HG03135 (cell line): Measurements from ENCODE around the gene ELAVL1.
"Not testable (repeated sequence)": the region's sequence is repeated elsewhere in the genome, so short reads cannot be mapped to it uniquely, and the experiment has no call there.

ENCODE experiments used
- ATAC-seq: cut with Tn5 transposase; IDR thresholded peaks from one replicate; pipeline ENCODE4 v1.9.1; 2021; ENCODE audit warnings: mild to moderate bottlenecking, moderate library complexity; ENCODE audit not compliant: unreplicated experiment

The ELAVL1 gene

DNA sequence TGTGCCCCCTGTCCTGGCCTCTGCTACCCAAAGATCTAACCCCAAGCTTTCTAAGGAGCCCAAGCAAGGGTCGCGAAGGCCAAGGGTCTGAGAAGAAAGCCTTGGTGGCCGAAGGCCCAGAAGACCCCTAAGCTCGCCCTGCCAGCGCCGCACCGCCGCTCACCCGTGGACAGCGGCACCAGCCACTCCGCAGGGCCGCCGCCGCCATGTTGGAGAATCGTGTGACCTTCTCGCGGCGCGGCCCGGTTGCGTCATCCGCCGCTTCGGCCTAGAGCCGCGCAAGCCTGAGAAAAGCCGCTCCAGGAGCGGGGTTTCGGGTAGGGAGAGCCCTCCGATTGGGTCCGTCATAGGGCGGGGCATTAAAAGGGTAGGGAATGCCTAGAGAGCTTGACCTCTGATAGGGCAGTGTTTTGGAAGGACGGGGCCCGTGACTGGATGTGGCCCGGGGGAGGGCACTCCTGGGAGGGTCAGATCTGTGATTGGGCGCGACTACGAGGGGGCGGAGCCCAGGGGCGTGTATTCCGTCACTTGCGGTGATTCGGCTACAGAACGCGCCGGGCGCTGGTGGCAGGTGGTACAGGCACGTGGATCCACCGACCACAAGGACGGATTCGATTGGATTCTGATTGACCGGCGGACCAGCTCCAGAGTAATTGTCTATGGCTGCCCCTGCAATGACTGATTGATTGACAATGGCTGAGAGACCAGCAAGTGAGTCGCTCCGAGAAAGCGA lies 61.8 kb downstream of the ELAVL1 start, which contains the start of gene TIMM44:
TIMM44 (minus strand) TSS at position 223 of the 733 bp plus-strand sequence; CDS start at position 208, 15 bp downstream.
- peak; percentile 95 for ATAC-seq

DNA sequence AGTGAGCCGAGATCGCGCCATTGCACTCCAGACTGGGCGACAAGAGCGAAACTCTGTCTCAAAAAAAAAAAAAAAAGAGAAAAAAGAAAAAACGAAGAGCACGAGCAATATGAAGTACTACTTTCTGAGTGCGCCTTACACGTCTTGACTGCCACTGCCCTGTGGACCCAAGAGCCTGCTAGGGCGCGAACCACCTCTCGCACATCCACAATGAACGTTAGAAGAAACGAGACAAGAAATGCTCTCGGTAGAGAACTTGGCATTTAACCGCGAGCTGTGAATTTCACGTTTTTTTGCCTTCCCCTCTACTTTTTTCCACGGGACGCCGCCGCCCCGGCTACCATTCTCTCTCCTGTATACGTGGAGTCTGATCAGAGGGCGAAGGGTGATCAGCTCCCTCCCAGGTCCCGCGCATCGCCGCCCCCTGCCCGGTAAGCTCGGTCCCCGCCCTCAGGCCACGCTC lies 62.4 kb downstream of the ELAVL1 start:
- no peak for ATAC-seq

DNA sequence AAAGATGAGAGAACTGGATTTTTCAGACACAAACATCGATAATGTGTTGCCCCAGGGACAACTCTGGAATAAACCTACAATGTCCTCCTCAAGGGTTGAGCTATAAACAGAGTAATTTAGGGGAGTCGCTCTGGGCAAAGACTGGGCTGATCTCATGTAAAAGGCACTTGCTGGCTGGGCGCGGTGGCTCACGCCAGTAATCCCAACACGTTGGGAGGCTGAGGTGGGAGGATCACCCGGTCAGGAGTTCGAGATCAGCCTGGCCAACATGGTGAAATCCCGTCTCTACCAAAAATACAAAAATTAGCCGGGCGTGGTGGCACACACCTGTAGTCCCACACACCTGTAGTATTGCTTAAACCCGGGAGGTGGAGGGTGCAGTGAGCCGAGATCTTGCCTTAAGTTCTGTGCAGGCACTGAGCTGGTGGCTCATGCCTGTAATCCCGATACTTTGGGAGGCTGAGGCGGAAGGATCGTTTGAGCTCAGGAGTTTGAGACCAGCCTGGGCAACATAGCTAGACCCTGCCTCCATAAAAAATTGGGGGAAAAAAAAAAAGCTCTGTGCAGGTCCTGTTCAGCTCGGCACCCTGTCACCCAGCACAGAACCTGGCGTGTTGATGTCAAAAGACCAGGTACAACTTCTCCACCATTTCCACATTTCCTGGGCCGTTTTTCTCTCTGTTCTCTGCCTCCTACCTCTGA lies 63.4 kb downstream of the ELAVL1 start:
- no peak for ATAC-seq

- ATAC-seq: no peak
These were observed 64.6 kb downstream of the ELAVL1 start for GRCh38 chr19:7940841-7941240.

GRCh38 chr19:7934766-7935165 lies 70.7 kb downstream of the ELAVL1 start:
- ATAC-seq: no peak

DNA sequence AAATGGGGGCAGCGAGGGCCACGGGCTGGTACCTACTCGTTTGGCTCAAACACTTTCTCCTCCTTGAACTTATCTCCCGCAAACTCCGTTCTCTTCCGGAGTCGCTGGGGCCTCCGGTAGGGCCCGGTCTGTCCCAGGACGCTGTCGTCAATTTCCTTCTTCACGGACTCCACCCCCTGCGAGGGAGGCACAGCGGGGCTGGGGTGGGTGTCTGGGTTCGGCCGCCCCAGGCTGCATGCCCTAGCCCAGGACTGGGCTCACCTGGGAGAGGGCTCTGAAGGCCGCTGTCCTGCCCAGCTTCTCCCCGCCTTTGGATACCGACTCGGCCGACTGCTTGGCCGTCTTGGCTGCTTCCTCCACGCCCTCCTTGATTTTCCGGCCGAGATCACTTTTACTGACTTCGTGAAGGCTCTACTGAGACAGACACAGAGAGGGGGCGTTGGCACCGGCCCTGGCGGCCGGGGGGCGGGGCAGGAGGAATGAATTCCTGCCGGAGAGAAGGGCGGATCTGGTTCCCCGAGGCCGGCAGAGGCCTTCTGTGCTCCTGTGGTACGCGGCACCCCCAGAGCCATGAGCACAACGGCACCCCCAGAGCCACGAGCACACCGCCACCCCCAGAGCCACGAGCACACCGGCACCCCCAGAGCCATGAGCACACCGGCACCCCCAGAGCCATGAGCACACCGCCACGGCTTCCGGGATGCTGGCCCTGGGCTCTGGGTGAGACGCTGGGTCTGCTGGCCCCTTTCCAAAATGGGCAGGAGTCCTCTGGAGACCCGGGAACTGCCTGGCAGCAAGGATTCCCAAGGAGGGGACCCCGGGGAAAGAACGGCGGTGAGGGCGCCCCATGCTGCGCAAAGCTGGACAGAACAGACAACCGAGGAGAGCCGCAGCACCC lies 71.4 kb downstream of the ELAVL1 start:
- no peak for ATAC-seq

DNA sequence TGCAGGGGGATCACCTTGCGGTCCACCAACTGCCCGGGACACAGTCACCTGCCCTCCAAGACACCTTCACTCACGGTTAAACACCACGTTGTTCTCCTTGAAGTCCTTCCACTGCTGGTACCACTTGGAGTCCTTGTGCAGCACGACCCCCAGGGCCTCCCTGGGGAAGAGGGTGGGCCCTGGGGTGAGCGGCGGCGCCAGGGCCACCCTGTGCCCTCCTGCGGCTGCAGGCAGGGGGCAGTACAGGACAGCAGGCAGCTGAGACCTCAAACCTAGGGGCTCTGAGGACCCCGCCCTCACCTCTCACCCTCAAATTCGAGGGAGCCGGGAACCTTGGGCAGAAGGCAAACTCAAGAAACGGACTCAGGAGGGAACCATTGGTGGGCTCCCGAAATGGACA lies 72.0 kb downstream of the ELAVL1 start:
- ATAC-seq: no peak

GRCh38 chr19:7932930-7933300 lies 72.5 kb downstream of the ELAVL1 start:
- ATAC-seq: no peak

DNA sequence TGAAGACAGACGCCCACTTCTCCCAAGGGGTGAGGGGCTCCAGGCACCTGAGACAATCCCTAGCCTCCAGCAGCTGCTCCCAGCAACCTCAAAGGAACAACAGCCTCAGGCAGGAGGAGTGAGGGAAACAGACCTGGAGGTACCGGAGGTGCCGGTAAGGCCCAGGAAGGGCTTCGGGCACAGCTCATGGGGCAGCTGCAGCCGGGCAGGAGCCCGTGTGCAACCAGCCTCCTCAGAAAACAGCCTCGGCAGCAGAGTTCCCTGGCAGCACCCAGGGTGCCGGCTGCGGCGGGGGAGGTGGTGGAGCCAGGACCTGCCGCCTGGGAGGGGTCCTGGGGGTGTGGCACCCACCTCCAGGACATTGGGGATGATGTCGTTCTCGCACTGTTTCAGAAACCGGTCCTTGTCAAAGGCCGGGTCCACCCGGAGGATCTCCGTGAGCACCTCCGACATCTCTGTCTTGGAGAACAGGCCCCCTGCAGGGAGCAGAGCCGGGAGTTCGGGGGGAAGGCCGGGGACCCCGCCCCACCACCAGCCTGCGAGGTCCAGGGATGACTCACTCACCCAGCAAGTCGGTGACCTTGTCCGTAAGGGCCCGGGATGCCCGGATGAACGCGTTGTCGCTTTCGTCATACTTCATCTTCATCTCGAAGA lies 73.0 kb downstream of the ELAVL1 start:
- no peak for ATAC-seq

- no peak for ATAC-seq
These were observed 74.0 kb downstream of the ELAVL1 start for GRCh38 chr19:7931221-7932061.

GRCh38 chr19:7930765-7931164 lies 74.7 kb downstream of the ELAVL1 start:
- ATAC-seq: no peak

DNA sequence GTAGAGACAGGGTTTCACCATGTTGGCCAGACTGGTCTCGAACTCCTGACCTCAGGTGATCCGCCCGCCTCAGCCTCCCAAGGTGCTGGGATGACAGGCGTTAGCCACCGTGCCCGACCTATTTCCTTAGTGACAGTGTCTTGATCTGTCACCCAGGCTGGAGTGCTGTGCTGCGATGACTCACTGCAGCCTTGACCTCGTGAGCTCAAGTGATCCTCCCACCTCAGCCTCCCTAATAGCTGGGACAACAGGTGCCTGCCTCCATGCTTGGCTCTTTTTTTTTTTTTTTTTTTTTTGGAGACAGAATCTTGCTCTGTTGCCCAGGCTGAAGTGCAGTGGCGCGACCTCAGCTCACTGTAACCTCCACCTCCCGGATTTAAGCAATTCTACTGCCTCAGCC lies 75.4 kb downstream of the ELAVL1 start:
- ATAC-seq: not testable (repeated sequence)

DNA sequence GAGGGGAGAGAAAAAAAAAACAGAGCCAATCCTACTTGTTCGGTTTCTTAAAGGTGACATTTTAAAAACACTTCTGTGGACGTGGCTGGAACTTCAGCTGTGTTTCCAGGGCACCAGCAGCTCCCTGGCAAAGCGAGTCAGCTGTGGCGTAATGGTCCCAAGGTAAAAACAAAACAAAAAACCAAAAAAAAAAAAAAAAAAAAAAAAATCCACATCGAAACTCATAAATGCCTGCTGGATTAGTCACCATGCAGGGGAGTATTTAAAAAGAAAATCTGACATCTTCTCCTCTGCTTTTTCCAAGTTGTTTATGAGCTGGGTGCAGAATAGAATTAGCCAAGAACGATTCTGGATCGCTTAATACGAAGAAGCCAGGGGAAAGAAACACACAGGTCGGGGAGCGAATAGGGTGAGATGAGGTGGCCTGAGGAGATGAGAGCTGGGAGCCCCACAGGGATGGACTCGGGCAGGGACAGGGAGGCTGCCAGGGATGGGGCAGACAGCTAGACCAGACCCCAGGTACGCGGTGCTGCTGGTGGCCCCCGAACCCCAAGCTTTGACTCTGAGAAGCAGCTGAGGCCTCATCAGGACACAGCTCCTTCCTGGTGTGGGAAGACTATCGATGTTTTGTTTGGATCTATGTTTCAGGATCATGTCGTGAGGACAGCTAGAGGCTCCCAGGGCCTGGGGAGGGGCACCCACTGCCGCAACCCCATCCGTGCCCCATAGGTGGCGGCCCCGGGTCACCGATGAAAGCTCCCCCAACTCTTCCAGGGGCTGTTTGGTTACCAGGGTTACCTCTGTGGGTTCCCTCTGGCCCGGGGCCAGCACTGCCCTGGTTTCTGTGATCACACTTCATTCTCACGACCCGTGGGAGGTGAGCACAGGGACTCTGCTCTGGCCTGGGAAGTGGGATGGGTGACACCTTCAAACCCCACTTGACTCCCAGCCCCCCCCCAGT lies 76.4 kb downstream of the ELAVL1 start:
- peak; percentile 39 for ATAC-seq

- no peak for ATAC-seq
These were observed 77.1 kb downstream of the ELAVL1 start for GRCh38 chr19:7928334-7928706.

DNA sequence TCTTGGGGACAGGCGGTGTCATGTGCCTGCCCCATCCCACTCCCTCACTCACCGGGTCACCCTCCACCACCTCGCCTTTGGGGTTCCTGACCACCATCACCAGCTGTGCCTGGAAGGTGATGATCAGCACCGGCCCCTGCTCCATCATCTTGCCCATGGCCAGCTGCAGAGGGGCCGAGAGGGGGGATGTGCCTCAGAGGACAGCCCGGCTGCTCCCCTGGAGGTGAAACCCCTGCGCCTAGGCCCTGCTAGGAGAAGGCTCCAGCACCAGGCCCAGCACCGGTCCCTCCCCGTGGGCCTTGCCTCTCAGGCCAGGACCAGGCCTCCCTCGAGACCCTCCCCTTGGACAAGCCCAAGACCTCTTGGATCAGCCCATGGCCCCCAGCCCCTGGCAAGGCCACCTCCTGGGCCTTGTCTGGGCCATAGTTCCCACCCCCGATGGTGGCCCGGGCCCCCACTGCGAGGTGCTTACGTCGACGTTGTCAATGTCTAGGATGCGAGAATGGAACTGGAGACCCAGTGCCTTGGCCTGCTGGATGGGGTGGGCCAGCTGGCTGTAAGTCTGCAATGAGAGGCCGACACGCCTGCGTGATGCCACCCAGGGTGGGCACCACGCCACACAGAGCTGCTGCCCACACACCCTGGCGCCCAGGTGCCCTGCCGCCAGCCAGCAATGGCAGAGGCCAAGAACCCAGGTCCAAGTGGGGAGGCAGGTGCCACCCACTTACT lies 77.7 kb downstream of the ELAVL1 start:
- no peak for ATAC-seq

GRCh38 chr19:7926727-7927604 lies 78.5 kb downstream of the ELAVL1 start:
- ATAC-seq: no peak

- ATAC-seq: no peak
These were observed 79.3 kb downstream of the ELAVL1 start, which contains the start of gene CTXN1 for GRCh38 chr19:7926021-7926726. Gene CTXN1, minus strand, starts transcription at chr19:7926135. Its CDS starts 597 bp downstream, at chr19:7925538.
